GM21381 (cell line): ENCODE measurements around the gene IGF2.

Source experiments
- ATAC-seq: cut with Tn5 transposase; IDR thresholded peaks from one replicate; pipeline ENCODE4 v1.9.1; 2021; ENCODE audit warnings: mild to moderate bottlenecking, moderate library complexity; ENCODE audit not compliant: unreplicated experiment

Gene IGF2

GRCh38 chr11:2154195-2154585, 15.0 kb upstream of the IGF2 start:
- no peak for ATAC-seq

- ATAC-seq, result no peak
These were observed 14.5 kb upstream of the IGF2 start for GRCh38 chr11:2153581-2154194.

GRCh38 chr11:2151500-2152257, 12.5 kb upstream of the IGF2 start:
- ATAC-seq, result no peak

- no peak for ATAC-seq
These were observed 11.0 kb upstream of the IGF2 start for GRCh38 chr11:2149864-2150847.

- ATAC-seq, result no peak
These were observed 10.3 kb upstream of the IGF2 start for GRCh38 chr11:2149460-2149859.

GRCh38 chr11:2148595-2148994, 9.4 kb upstream of the IGF2 start:
- ATAC-seq, result no peak

- ATAC-seq, result no peak
These were observed 8.2 kb upstream of the IGF2 start for GRCh38 chr11:2147391-2147790.

- ATAC-seq, result no peak
These were observed 6.9 kb upstream of the IGF2 start for GRCh38 chr11:2146051-2146450.

- no peak for ATAC-seq
These were observed 5.5 kb upstream of the IGF2 start for GRCh38 chr11:2144544-2145248.

GRCh38 chr11:2143799-2144543, 4.8 kb upstream of the IGF2 start:
- ATAC-seq, result no peak

GRCh38 chr11:2143477-2143798, 4.2 kb upstream of the IGF2 start:
- ATAC-seq, result no peak

GRCh38 chr11:2142762-2143202, 3.6 kb upstream of the IGF2 start:
- no peak for ATAC-seq

GRCh38 chr11:2142300-2142759, 3.1 kb upstream of the IGF2 start:
- no peak for ATAC-seq

- ATAC-seq, result no peak
These were observed 1.5 kb upstream of the IGF2 start for GRCh38 chr11:2140411-2141400.

- no peak for ATAC-seq
These were observed 590 bp upstream of the IGF2 start for GRCh38 chr11:2139621-2140337.

- ATAC-seq, result no peak
These were observed 612 bp downstream of the IGF2 start for GRCh38 chr11:2138431-2139122.

GRCh38 chr11:2138068-2138430, 1.1 kb downstream of the IGF2 start:
- ATAC-seq, result no peak
